HCT116 (cell line): ENCODE results near the gene OR1F1. TPM values are rescaled to one million over a fixed set of nuclear protein-coding genes. Genes with fewer than 3 reads are reported as not detected.
"Not testable (repeated sequence)": the region's sequence is repeated elsewhere in the genome, so short reads cannot be mapped to it uniquely, and the experiment has no call there.

Source experiments
- ATAC-seq: fragments of 200-7000 bp; cut with Tn5 transposase; 2 replicates; pipeline ENCODE4 v1.9.1; 2020; ENCODE audit warnings: mild to moderate bottlenecking, moderate library complexity
- BruUV-seq: library from RNA; stranded (reverse); fragments of 400-500 nt; replicated peaks from 2 replicates; lab custom pipeline; 2021; lab: Mats Ljungman, UMichigan
- CTCF ChIA-PET: fragments of 300-600 bp; sonication (Branson Sonifier 250); formaldehyde crosslinking; loops from one replicate; lab custom pipeline; 2021; ENCODE audit warnings: antibody characterized with exemption; lab: Charles Lee
- POLR2A ChIA-PET: fragments of 300-600, 350-600 bp; sonication (Branson Sonifier 250); formaldehyde crosslinking; loops from one replicate; lab custom pipeline; 2021; ENCODE audit warnings: antibody characterized with exemption; lab: Charles Lee
- RAD21 ChIA-PET, 2 experiments: fragments of 300-600 bp; sonication (Branson Sonifier 250); formaldehyde crosslinking; loops; one replicate each; lab custom pipeline; 2023; ENCODE audit warnings: low total read pairs in 2 of 2; ENCODE audit not compliant: uncharacterized antibody in 2 of 2, unreplicated experiment in 2 of 2, low non-redundant PET in 1 of 2; lab: Charles Lee
- DNase-seq: peaks from one replicate; pipeline ENCODE4 v3.0.0-alpha.2; 2010; ENCODE audit warnings: low read depth, low spot score
- H2AFZ ChIP-seq: fragments of 200-600 bp; shearing (Covaris generic), sonication (generic); 2 replicates; pipeline ENCODE4 v1.6.1; 2017; ENCODE audit warnings: low read depth, mixed run types, mixed read lengths, antibody characterized with exemption, low read length; ENCODE audit not compliant: poor library complexity, severe bottlenecking
- H3K27ac ChIP-seq: 2 replicates; pipeline ENCODE4 v1.5.1; 2012; ENCODE audit warnings: low read depth, low read length
- H3K27me3 ChIP-seq: fragments of 200-600 bp; sonication (generic); 2 replicates; pipeline ENCODE4 v1.6.1; 2016; ENCODE audit warnings: mixed run types, low read length, mixed read lengths; ENCODE audit not compliant: insufficient read depth
- H3K36me3 ChIP-seq, 2 experiments: fragments of 200-500 bp in 1 of 2; fragments of 200-600 bp in 1 of 2; sonication (Bioruptor generic) in 1 of 2; sonication (generic) in 1 of 2; 2 replicates each; pipeline versions ENCODE4 v1.5.1 to v1.6.1; 2014 to 2016; ENCODE audit warnings: low read length in 2 of 2, inconsistent platforms in 1 of 2, mixed read lengths in 1 of 2, mixed run types in 1 of 2; ENCODE audit not compliant: insufficient read depth in 2 of 2, control insufficient read depth in 1 of 2
- H3K4me1 ChIP-seq, 2 experiments: fragments of 200-600 bp in 1 of 2; sonication (generic) in 1 of 2; 2 replicates each; pipeline versions ENCODE4 v1.5.1 to v1.6.1; 2012 to 2017; ENCODE audit warnings: low read length in 2 of 2, inconsistent platforms in 1 of 2, mild to moderate bottlenecking in 1 of 2, mixed read lengths in 1 of 2, mixed run types in 1 of 2, moderate library complexity in 1 of 2; ENCODE audit not compliant: insufficient read depth in 2 of 2, control insufficient read depth in 1 of 2
- H3K4me2 ChIP-seq: fragments of 200-600 bp; sonication (generic); 2 replicates; pipeline ENCODE4 v1.6.1; 2017; ENCODE audit warnings: mixed run types, low read length, mixed read lengths
- H3K4me3 ChIP-seq, 2 experiments: fragments of 200-600 bp in 1 of 2; sonication (generic) in 1 of 2; replicated peaks in 1 of 2; 2 replicates each; pipeline ENCODE4 v1.5.1; 2011 to 2016; ENCODE audit warnings: low read length in 2 of 2, control low read depth in 1 of 2, low read depth in 1 of 2, mild to moderate bottlenecking in 1 of 2, mixed read lengths in 1 of 2, mixed run types in 1 of 2
- H3K79me2 ChIP-seq: fragments of 200-600 bp; sonication (generic); 2 replicates; pipeline ENCODE4 v1.6.1; 2017; ENCODE audit warnings: mild to moderate bottlenecking, mixed run types, low read length, moderate library complexity, mixed read lengths; ENCODE audit not compliant: insufficient read depth
- H3K9ac ChIP-seq: fragments of 200-600 bp; sonication (generic); 2 replicates; pipeline ENCODE4 v1.6.1; 2016; ENCODE audit warnings: low read length, mixed read lengths
- H3K9me2 ChIP-seq: fragments of 200-600 bp; sonication (generic), shearing (Covaris generic); 2 replicates; pipeline ENCODE4 v1.6.1; 2017; ENCODE audit warnings: mixed run types, mild to moderate bottlenecking, moderate library complexity; ENCODE audit not compliant: insufficient read depth
- H3K9me3 ChIP-seq, 2 experiments: fragments of 200-500 bp in 1 of 2; fragments of 200-600 bp in 1 of 2; sonication (Bioruptor generic) in 1 of 2; sonication (generic) in 1 of 2; 2 replicates each; pipeline ENCODE4 v1.6.1; 2014 to 2017; ENCODE audit warnings: low read length in 2 of 2, mixed read lengths in 2 of 2, inconsistent platforms in 1 of 2, low read depth in 1 of 2, mild to moderate bottlenecking in 1 of 2, mixed run types in 1 of 2, moderate library complexity in 1 of 2; ENCODE audit not compliant: control insufficient read depth in 1 of 2, insufficient read depth in 1 of 2
- H4K20me1 ChIP-seq: fragments of 200-600 bp; sonication (generic), shearing (Covaris generic); 2 replicates; pipeline ENCODE4 v1.6.1; 2017; ENCODE audit warnings: mixed run types, mild to moderate bottlenecking, moderate library complexity; ENCODE audit not compliant: insufficient read depth
- CBX3 ChIP-seq: IDR thresholded peaks from 2 replicates; pipeline ENCODE4 v1.6.1; 2012; ENCODE audit warnings: low read depth
- EGR1 ChIP-seq: IDR thresholded peaks from 2 replicates; pipeline ENCODE4 v1.6.1; 2012; ENCODE audit warnings: low read depth
- EZH2 ChIP-seq: fragments of 200-600 bp; sonication (generic); IDR thresholded peaks from 2 replicates; pipeline ENCODE4 v1.6.1; 2017; ENCODE audit warnings: antibody characterized with exemption, mixed run types
- FOSL1 ChIP-seq: IDR thresholded peaks from 2 replicates; pipeline ENCODE4 v1.6.1; 2012; ENCODE audit warnings: low read depth
- JUND ChIP-seq: IDR thresholded peaks from 2 replicates; pipeline ENCODE4 v1.6.1; 2012
- POLR2A ChIP-seq: IDR thresholded peaks from 2 replicates; pipeline ENCODE4 v1.7.0; 2011; ENCODE audit warnings: borderline replicate concordance; ENCODE audit not compliant: insufficient read depth, insufficient read length; ENCODE audit errors: extremely low read depth
- POLR2AphosphoS5 ChIP-seq: IDR thresholded peaks from 2 replicates; pipeline ENCODE4 v1.6.1; 2011; ENCODE audit warnings: mild to moderate bottlenecking, low read depth, low read length, moderate library complexity
- SRF ChIP-seq: IDR thresholded peaks from 2 replicates; pipeline ENCODE4 v1.6.1; 2012; ENCODE audit warnings: low read depth
- TCF7L2 ChIP-seq: IDR thresholded peaks from 2 replicates; pipeline ENCODE4 v1.7.0; 2011; ENCODE audit warnings: borderline replicate concordance, inconsistent platforms; ENCODE audit not compliant: insufficient read depth, insufficient read length; ENCODE audit errors: extremely low read depth
- ZNF274 ChIP-seq: fragments of 200-500 bp; sonication (Bioruptor generic); IDR thresholded peaks from 2 replicates; pipeline ENCODE4 v1.6.1; 2014; ENCODE audit warnings: mild to moderate bottlenecking, low read depth, low read length, inconsistent platforms
- intact Hi-C: fragments of 100-400 bp; cut with micrococcal nuclease; formaldehyde crosslinking; loops from 2 replicates; pipeline ENCODE4 v1.10.0; 2022
- total RNA-seq: library from RNA; stranded (reverse); gene quantifications from one replicate; pipeline ENCODE4 v1.2.1, GENCODE V29; 2021; ENCODE audit not compliant: unreplicated experiment
- TF ChIP-seq, protein P1 (sequence below), 3 experiments: fragments of 200-600 bp in 1 of 3; sonication (generic) in 1 of 3; IDR thresholded peaks in 2 of 3; conservative IDR thresholded peaks in 1 of 3; 2 replicates each; pipeline ENCODE4 v1.5.1; 2012 to 2017; ENCODE audit warnings: low read depth in 2 of 3, low read length in 2 of 3, antibody characterized with exemption in 1 of 3, borderline replicate concordance in 1 of 3, control low read depth in 1 of 3, mild to moderate bottlenecking in 1 of 3, mixed read lengths in 1 of 3, mixed run types in 1 of 3, moderate library complexity in 1 of 3; ENCODE audit not compliant: insufficient read depth in 1 of 3
- TF ChIP-seq, protein P2 (sequence below): IDR thresholded peaks from 2 replicates; pipeline ENCODE4 v1.6.1; 2012
- TF ChIP-seq, protein P3 (sequence below): IDR thresholded peaks from 2 replicates; pipeline ENCODE4 v1.6.1; 2011; ENCODE audit warnings: mild to moderate bottlenecking, low read length, moderate library complexity; ENCODE audit not compliant: insufficient replicate concordance; ENCODE audit errors: extremely low read depth
- TF ChIP-seq, protein P4 (sequence below): IDR thresholded peaks from 2 replicates; pipeline ENCODE4 v1.6.1; 2012

The OR1F1 gene
- total RNA-seq, 1 experiment from 2014 or later, result not detected

DNA sequence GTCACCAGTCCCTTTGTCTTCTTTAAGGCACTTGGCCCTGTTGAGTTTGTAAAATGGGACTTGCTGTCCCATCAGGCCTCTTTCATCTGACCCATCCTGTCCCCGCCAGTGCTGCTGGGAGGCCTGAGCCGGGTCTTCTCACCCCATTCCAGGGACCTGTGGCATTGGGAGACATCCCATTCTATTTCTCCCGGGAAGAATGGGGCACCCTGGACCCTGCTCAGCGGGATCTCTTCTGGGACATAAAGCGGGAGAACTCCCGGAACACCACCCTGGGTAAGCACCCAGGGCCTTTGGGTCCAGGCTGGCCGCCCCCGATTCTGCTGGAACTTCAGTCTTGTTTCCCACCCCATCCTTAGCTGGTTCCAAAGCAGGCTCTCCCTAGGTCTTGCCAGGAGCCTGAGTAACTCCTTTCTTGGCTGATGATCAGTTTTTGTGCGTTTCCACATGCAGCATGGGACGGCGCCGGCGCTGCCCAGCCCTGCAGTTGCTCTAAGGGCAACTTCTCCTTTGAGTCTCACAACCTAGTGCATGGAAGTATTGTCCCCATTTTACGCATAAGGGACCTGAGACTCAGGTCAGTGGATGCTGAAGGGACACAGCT, 49.1 kb upstream of the OR1F1 start:
- Histone ChIP-seq H3K27me3 (no peaks in the 10 kb centered on the region), H3K9me3 (no peaks in the 10 kb centered on the region), H3K79me2 (peaks cover 19% of the 10 kb centered on the region), H4K20me1 (no peaks in the 10 kb centered on the region), H3K9ac (no peak overlapping the region), H3K4me3 (no peak overlapping the region), H3K27ac (no peak overlapping the region), H2AFZ (no peak overlapping the region), H3K4me2 (no peak overlapping the region), H3K36me3 (peaks cover 0 to 3% of the 10 kb centered on the region in 2 experiments; a peak in 1 of 4 replicates), H3K4me1 (peaks cover 5% of the 10 kb centered on the region in 2 experiments), H3K9me2 (no peaks in the 10 kb centered on the region)
- intact Hi-C loops, result no loop called here
- ChIA-PET POLR2A (no interaction called here), RAD21 (no interaction called here), CTCF (no interaction called here)
- no peak for TF ChIP-seq POLR2AphosphoS5
- TF ChIP-seq, protein P1, sequence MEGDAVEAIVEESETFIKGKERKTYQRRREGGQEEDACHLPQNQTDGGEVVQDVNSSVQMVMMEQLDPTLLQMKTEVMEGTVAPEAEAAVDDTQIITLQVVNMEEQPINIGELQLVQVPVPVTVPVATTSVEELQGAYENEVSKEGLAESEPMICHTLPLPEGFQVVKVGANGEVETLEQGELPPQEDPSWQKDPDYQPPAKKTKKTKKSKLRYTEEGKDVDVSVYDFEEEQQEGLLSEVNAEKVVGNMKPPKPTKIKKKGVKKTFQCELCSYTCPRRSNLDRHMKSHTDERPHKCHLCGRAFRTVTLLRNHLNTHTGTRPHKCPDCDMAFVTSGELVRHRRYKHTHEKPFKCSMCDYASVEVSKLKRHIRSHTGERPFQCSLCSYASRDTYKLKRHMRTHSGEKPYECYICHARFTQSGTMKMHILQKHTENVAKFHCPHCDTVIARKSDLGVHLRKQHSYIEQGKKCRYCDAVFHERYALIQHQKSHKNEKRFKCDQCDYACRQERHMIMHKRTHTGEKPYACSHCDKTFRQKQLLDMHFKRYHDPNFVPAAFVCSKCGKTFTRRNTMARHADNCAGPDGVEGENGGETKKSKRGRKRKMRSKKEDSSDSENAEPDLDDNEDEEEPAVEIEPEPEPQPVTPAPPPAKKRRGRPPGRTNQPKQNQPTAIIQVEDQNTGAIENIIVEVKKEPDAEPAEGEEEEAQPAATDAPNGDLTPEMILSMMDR (IDR thresholded peaks at IDR 0.05 in 2 of 3, conservative IDR thresholded peaks at IDR 0.05 in 1 of 3; ENCODE audit: borderline replicate concordance in 1 of 3, insufficient read depth in 1 of 3, low read depth in 2 of 3, low read length in 2 of 3), result no peak
- TF ChIP-seq, protein P2, sequence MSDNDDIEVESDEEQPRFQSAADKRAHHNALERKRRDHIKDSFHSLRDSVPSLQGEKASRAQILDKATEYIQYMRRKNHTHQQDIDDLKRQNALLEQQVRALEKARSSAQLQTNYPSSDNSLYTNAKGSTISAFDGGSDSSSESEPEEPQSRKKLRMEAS, result no peak
- TF ChIP-seq ZNF274, result no peak
- TF ChIP-seq, protein P3, sequence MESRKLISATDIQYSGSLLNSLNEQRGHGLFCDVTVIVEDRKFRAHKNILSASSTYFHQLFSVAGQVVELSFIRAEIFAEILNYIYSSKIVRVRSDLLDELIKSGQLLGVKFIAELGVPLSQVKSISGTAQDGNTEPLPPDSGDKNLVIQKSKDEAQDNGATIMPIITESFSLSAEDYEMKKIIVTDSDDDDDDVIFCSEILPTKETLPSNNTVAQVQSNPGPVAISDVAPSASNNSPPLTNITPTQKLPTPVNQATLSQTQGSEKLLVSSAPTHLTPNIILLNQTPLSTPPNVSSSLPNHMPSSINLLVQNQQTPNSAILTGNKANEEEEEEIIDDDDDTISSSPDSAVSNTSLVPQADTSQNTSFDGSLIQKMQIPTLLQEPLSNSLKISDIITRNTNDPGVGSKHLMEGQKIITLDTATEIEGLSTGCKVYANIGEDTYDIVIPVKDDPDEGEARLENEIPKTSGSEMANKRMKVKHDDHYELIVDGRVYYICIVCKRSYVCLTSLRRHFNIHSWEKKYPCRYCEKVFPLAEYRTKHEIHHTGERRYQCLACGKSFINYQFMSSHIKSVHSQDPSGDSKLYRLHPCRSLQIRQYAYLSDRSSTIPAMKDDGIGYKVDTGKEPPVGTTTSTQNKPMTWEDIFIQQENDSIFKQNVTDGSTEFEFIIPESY, result no peak
- TF ChIP-seq SRF, result no peak
- TF ChIP-seq FOSL1, result no peak
- no peak for TF ChIP-seq EGR1
- no peak for TF ChIP-seq CBX3
- no peak for TF ChIP-seq JUND
- TF ChIP-seq, protein P4, sequence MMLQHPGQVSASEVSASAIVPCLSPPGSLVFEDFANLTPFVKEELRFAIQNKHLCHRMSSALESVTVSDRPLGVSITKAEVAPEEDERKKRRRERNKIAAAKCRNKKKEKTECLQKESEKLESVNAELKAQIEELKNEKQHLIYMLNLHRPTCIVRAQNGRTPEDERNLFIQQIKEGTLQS, result no peak
- TF ChIP-seq EZH2, result no peak
- TF ChIP-seq POLR2A, result no peak
- TF ChIP-seq TCF7L2, result no peak
- DNase-seq (no peak), ATAC-seq (no peak)
- no TSS peak for BruUV-seq

DNA sequence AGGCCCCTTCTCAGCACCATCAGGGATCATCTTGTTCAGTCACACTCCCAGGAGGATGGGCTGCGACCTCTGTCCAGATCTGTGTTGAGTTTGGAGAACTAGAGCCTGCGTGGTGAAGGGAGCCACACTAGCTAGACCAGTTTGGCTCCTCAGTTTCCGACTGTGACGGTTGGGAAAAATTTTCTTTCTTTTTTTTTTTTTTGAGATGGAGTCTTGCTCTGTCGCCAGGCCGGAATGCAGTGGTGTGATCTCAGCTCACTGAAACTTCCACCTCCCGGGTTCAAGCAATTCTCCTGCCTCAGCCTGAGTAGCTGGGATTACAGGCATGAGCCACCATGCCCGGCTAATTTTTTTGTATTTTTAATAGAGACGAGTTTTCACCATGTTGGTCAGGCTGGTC, 48.4 kb upstream of the OR1F1 start:
- CTCF ChIA-PET, result interaction anchor here (1.9 kb wide), 1 partner anchor 10 kb away, joined by 4 read pairs; no protein-coding TSS in a partner anchor
- DNase-seq, result not testable (repeated sequence)

More for the DNA sequence above, 48.4 kb upstream of the OR1F1 start:
- RAD21 ChIA-PET, ATAC-seq, H4K20me1 ChIP-seq, H3K9ac ChIP-seq, intact Hi-C loops, H3K27me3 ChIP-seq, POLR2A ChIA-PET, H2AFZ ChIP-seq, BruUV-seq, H3K9me2 ChIP-seq, H3K4me3 ChIP-seq, H3K4me1 ChIP-seq, H3K27ac ChIP-seq, H3K36me3 ChIP-seq, H3K4me2 ChIP-seq, H3K9me3 ChIP-seq: not testable (repeated sequence)
- H3K79me2 ChIP-seq, result peaks cover 12% of the 10 kb centered on the region
